Right cardiac atrium (tissue), 5 donors: ENCODE data around the gene S100A2. TPM values are rescaled to one million over a fixed set of nuclear protein-coding genes. Genes with fewer than 3 reads are reported as not detected.
"Not testable (repeated sequence)": the region's sequence is repeated elsewhere in the genome, so short reads cannot be mapped to it uniquely, and the experiment has no call there.

Experiments used
- ATAC-seq, 2 donors: fragments of 200-7000 bp; cut with Tn5 transposase; one replicate each; pipeline versions ENCODE4 v1.8.0 to v1.9.1; 2020; ENCODE audit warnings: moderate library complexity in 2 of 2, mild to moderate bottlenecking in 1 of 2
- DNase-seq, 3 donors: peaks; one replicate each; pipeline ENCODE4 v3.0.0-alpha.2; 2020
- H3K27ac ChIP-seq: one replicate; pipeline ENCODE4 v1.5.1; 2013; ENCODE audit warnings: mild to moderate bottlenecking, low read length, control low read depth, moderate library complexity
- H3K27me3 ChIP-seq: one replicate; pipeline ENCODE4 v1.6.1; 2013; ENCODE audit not compliant: control insufficient read depth, insufficient read depth
- H3K4me1 ChIP-seq: one replicate; pipeline ENCODE4 v1.6.1; 2013; ENCODE audit warnings: low read length; ENCODE audit not compliant: control insufficient read depth, insufficient read depth
- H3K4me3 ChIP-seq: one replicate; pipeline ENCODE4 v1.5.1; 2013; ENCODE audit warnings: low read length, control low read depth
- H3K9me3 ChIP-seq: one replicate; pipeline ENCODE4 v1.6.1; 2013; ENCODE audit warnings: low read length; ENCODE audit not compliant: control insufficient read depth
- WGBS: extraction: QIAGEN DNeasy Blood & Tissue Kit; methylation state at CpG from one replicate; pipeline ENCODE4 v1.1.7; 2013; 5-methylcytosine and 5-hydroxymethylcytosine counted together
- intact Hi-C, 4 donors: fragments of 100-400 bp; cut with DNase I; formaldehyde crosslinking; loops; one replicate each; pipeline versions ENCODE4 v1.11.0 to v1.14.0; 2022 to 2023
- polyA plus RNA-seq: library from polyadenylated mRNA; stranded (reverse); fragments of 200-250 nt; gene quantifications from one replicate; pipeline ENCODE4 v1.2.3, GENCODE V29; 2013
- total RNA-seq, 4 donors: library from RNA; stranded (reverse); fragmentation: NEBNext Ultra II Directional; extraction: Animal tissue kit (Norgen Biotek cat#: 25700); gene quantifications; one replicate each; pipeline ENCODE4 v1.2.1, GENCODE V29; 2021
- donor health status: healthy with polysubstance abuse.
- donor health status: DM: no; HTN: yes; CAD: no.
- donor health status: DM: no; HTN: no; CAD: no.
- donor health status: DM: no; HTN: yes; CAD: no; lungs with severe emphysema.
- donor health status: DM: yes; HTN: yes; CAD: no.

Gene S100A2
- total and polyA plus RNA-seq, 5 donors: 0.92 to 3.7 (median 0.97) TPM

- peak overlapping the region; percentile 76 for H3K27ac ChIP-seq
- 51% methylated on average over 16 of the region's 16 CpGs for WGBS
- no peaks in the 10 kb centered on the region for H3K27me3 ChIP-seq
- peaks cover 22% of the 10 kb centered on the region for H3K4me1 ChIP-seq
- H3K4me3 ChIP-seq: no peak overlapping the region
- ATAC-seq: peak; percentile 92 to 95
- DNase-seq: peak; percentile 95 to 97 (median 95)
- intact Hi-C loops: loop anchor here in 2 of 4 donors (5.0 kb wide), 2 partner anchors 34 to 54 kb away; no protein-coding TSS in a partner anchor
- no peaks in the 10 kb centered on the region for H3K9me3 ChIP-seq
Observed at GRCh38 chr1:153566414-153567371, 1.0 kb upstream of the S100A2 start.

- no peak for DNase-seq
- H3K9me3 ChIP-seq: no peaks in the 10 kb centered on the region
- H3K27me3 ChIP-seq: no peaks in the 10 kb centered on the region
- H3K4me1 ChIP-seq: peaks cover 22% of the 10 kb centered on the region
- H3K4me3 ChIP-seq: no peak overlapping the region
- no peak for ATAC-seq
- intact Hi-C loops: no loop called here
- 88% methylated on average over 7 of the region's 7 CpGs for WGBS
- no peak overlapping the region for H3K27ac ChIP-seq
Observed at GRCh38 chr1:153563991-153564390, 1.7 kb downstream of the S100A2 start.

DNA sequence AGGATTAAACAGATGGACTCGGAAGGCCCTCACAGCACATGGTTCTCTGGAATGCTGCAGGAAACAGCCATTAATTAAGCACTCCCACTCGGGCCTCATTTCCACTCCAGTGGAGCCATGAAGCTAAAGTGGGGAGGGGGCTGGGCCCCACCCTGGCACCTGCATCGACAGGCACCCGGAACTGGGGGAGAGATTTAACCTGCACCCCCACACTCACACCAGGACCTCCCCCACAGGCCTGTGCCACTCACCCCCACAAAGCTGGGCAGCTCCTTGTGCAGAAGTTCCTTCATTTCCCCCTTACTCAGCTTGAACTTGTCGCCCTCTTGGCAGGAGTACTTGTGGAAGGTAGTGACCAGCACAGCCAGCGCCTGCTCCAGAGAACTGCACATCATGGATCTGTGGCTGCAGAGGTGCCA lies 2.2 kb downstream of the S100A2 start:
- intact Hi-C loops: no loop called here

DNA sequence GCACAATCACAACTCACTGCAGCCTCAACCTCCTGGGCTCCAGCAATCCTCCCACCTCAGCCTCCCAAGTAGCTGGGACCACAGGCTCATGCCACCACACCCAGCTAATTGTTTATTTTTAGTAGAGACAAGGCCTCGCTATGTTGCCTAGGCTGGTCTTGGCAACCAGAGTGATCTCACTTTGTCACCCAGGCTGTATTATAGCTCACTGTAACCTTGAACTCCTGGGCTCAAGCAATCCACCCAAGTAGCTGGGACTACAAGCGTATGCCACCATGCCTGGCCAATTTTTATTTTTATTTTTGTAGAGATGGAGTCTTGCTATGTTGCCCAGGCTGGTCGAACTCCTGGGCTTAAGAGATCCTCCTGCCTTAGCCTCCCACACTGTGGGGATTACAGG lies 3.6 kb downstream of the S100A2 start:
- DNase-seq, H3K27ac ChIP-seq, ATAC-seq, H3K9me3 ChIP-seq, H3K4me3 ChIP-seq, H3K27me3 ChIP-seq, intact Hi-C loops: not testable (repeated sequence)
- peaks cover 15% of the 10 kb centered on the region for H3K4me1 ChIP-seq
- 88% methylated on average over 3 of the region's 3 CpGs for WGBS

More for the DNA sequence above, 2.2 kb downstream of the S100A2 start:
- no peak overlapping the region for H3K4me3 ChIP-seq
- WGBS: 82% methylated on average over 6 of the region's 6 CpGs
- DNase-seq (no peak), ATAC-seq (no peak)
- peaks cover 22% of the 10 kb centered on the region for H3K4me1 ChIP-seq
- H3K9me3 ChIP-seq: no peaks in the 10 kb centered on the region
- no peak overlapping the region for H3K27ac ChIP-seq
- no peaks in the 10 kb centered on the region for H3K27me3 ChIP-seq

GRCh38 chr1:153561466-153561985 lies 4.1 kb downstream of the S100A2 start:
- intact Hi-C loops: no loop called here
- 97% methylated on average over 3 of the region's 3 CpGs for WGBS
- DNase-seq (no peak), ATAC-seq (no peak)
- Histone ChIP-seq H3K27me3 (no peaks in the 10 kb centered on the region), H3K4me3 (no peak overlapping the region), H3K9me3 (no peaks in the 10 kb centered on the region), H3K27ac (no peak overlapping the region), H3K4me1 (peaks cover 10% of the 10 kb centered on the region)

DNA sequence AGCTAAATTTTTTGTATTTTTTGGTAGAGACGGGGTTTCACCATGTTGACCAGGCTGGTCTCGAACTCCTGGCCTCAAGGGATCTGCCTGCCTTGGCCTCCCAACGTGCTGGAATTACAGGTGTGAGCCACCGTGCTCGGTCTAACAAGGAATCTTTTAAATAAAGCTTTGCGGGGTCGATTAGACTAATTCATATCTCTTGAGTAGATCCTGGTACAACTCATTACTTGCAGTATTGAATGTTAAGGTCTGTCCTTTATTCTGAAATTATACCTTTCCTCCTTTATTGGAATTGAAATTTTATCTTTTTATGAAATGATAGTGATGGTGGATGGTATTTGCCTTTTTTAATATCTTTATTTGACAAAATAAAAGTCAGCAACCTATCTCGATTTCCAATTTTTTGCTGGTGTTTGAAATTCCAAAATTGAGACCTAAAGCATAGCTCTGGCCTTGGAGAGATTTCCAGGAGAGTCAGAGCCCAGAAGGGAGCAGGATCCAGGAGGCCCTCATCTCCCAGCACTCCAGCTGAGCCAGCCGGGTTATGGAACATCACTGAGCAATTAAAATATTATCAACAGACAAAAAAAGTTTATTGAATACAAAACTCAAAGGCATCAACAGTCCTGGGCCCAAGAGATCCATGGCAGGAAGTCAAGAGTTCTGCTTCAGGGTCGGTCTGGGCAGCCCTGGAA lies 4.7 kb downstream of the S100A2 start:
- 84% methylated on average over 10 of the region's 10 CpGs for WGBS
- Histone ChIP-seq H3K27ac (no peak overlapping the region), H3K27me3 (no peaks in the 10 kb centered on the region), H3K9me3 (no peaks in the 10 kb centered on the region), H3K4me3 (no peak overlapping the region), H3K4me1 (peaks cover 5% of the 10 kb centered on the region)
- ATAC-seq: no peak
- intact Hi-C loops: no loop called here
- no peak for DNase-seq

DNA sequence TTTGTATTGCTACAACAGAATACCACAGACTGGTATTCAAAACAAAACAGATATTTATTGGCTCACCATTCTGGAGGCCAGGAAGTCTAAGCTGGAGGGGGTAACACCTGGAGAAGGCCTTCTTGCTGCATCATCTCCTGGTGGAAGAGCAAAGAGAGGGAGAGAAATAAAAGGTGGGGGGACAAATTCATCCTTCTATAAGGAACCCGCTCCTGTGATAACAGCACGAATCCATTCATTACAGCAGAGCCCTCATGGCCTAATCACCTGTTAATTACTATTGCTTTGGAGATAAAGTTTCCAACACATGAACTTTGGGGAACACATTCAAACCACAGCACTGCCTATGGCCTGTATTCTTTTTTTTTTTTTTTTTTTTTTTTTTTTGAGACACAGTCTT lies 5.4 kb downstream of the S100A2 start:
- no peaks in the 10 kb centered on the region for H3K9me3 ChIP-seq
- no peak overlapping the region for H3K4me3 ChIP-seq
- H3K27me3 ChIP-seq: no peaks in the 10 kb centered on the region
- DNase-seq: no peak
- ATAC-seq: no peak
- 72% methylated on average over 2 of the region's 2 CpGs for WGBS
- intact Hi-C loops: no loop called here
- no peak overlapping the region for H3K27ac ChIP-seq
- no peaks in the 10 kb centered on the region for H3K4me1 ChIP-seq

- H3K4me3 ChIP-seq: no peak overlapping the region
- no peaks in the 10 kb centered on the region for H3K9me3 ChIP-seq
- H3K27ac ChIP-seq: no peak overlapping the region
- no peaks in the 10 kb centered on the region for H3K27me3 ChIP-seq
- H3K4me1 ChIP-seq: peaks cover 4% of the 10 kb centered on the region
- intact Hi-C loops: no loop called here
- no peak for ATAC-seq
- 92% methylated on average over 3 of the region's 3 CpGs for WGBS
- no peak for DNase-seq
Observed at GRCh38 chr1:153557877-153558276, 7.8 kb downstream of the S100A2 start.

DNA sequence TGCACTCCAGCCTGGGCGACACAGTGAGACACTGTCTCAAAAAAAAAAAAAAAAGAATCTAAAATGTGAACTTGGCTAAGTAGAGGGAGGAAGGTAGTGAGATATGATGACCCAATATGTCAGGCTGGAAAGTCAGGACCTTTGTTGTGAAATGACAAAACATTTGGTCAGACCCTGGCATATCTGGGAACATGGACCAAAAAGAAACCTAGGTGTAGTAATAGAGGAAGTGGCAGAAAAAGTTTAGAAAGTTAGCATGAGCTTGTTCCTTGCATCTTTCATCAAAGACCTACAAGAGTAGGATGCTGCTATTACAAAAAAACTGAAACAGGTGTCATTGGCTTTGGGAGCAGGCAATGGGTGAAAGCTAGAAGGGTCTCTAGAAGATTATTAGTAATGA lies 9.3 kb downstream of the S100A2 start:
- peaks cover 4% of the 10 kb centered on the region for H3K4me1 ChIP-seq
- WGBS: 96% methylated on average over 1 of the region's 1 CpG
- H3K27ac ChIP-seq: no peak overlapping the region
- no peaks in the 10 kb centered on the region for H3K27me3 ChIP-seq
- ATAC-seq (no peak), DNase-seq (no peak)
- no peak overlapping the region for H3K4me3 ChIP-seq
- intact Hi-C loops: no loop called here
- no peaks in the 10 kb centered on the region for H3K9me3 ChIP-seq

DNA sequence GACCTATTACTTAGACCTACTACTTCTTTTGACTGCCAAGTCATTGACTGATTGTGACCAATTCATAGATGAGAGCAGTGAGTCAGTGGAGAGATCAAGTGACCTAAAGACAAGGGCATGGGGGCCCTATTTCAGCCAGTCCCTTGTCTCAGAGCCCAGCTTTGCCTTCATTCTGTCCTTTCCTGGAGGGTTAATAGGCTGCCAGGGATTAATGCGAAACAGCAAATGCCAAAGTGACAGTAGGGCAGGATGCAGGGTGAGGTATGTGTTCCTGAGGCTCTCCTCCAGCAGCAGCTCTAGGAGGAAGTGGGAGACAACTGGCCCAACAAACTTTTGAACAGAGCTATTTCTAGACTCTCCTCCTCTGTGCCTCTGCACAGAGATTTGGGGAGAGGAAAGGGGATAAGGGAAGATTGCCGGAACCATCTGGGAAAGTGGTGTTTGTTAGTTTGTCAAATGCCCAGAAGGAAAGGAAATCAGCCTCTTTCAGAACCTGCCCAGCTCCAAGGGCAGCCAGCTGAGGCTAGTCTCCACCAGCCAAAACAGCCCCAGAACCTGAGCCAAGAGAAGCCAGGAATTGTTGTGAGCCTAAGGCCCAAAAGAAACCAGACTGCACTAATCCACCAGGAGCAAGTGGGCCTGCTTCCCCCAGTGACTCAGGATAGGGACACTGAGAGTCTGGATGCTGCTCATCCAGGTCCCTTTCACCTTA lies 11.7 kb downstream of the S100A2 start:
- H3K4me3 ChIP-seq: no peak overlapping the region
- DNase-seq (peak in 1 of 3 donors; percentile 64), ATAC-seq (peak in 1 of 2 donors; percentile 42)
- peaks cover 14% of the 10 kb centered on the region for H3K4me1 ChIP-seq
- H3K9me3 ChIP-seq: no peaks in the 10 kb centered on the region
- 35% methylated on average over 2 of the region's 2 CpGs for WGBS
- H3K27me3 ChIP-seq: no peaks in the 10 kb centered on the region
- peak overlapping the region; percentile 35 for H3K27ac ChIP-seq
- intact Hi-C loops: no loop called here
